Left ventricle myocardium inferior (tissue), 1 donor: ENCODE results near the gene ECHDC3. TPM values are rescaled to one million over a fixed set of nuclear protein-coding genes. Genes with fewer than 3 reads are reported as not detected.
"Not testable (repeated sequence)": the region's sequence is repeated elsewhere in the genome, so short reads cannot be mapped to it uniquely, and the experiment has no call there.

Source experiments
- DNase-seq: peaks from one replicate; pipeline ENCODE4 v3.0.0-alpha.2; 2020
- H3K27ac ChIP-seq: fragments of 200-600 bp; replicated peaks from 2 replicates; pipeline ENCODE4 v1.8.0; 2021
- H3K27me3 ChIP-seq: fragments of 200-600 bp; 2 replicates; pipeline ENCODE4 v1.8.0; 2021; ENCODE audit warnings: low read depth
- H3K36me3 ChIP-seq: fragments of 200-600 bp; 2 replicates; pipeline ENCODE4 v1.8.0; 2021
- H3K4me1 ChIP-seq: fragments of 200-600 bp; 2 replicates; pipeline ENCODE4 v1.8.0; 2021
- H3K4me3 ChIP-seq: fragments of 200-600 bp; 2 replicates; pipeline ENCODE4 v1.8.0; 2021; ENCODE audit warnings: mild to moderate bottlenecking, moderate library complexity
- H3K9me3 ChIP-seq: fragments of 200-600 bp; replicated peaks from 2 replicates; pipeline ENCODE4 v1.8.0; 2021
- CTCF ChIP-seq: fragments of 200-600 bp; IDR thresholded peaks from 2 replicates; pipeline ENCODE4 v1.8.0; 2021; ENCODE audit warnings: antibody characterized with exemption, mild to moderate bottlenecking, borderline replicate concordance
- intact Hi-C: fragments of 100-400 bp; cut with micrococcal nuclease; formaldehyde crosslinking; loops from one replicate; pipeline ENCODE4 v1.11.0; 2022
- total RNA-seq: library from RNA; stranded (reverse); fragmentation: NEBNext Ultra II Directional; extraction: Animal tissue kit (Norgen Biotek cat#: 25700); gene quantifications from one replicate; pipeline ENCODE4 v1.2.1, GENCODE V29; 2021
- donor health status: DM: no; HTN: yes; CAD: no; lungs with severe emphysema.

Gene ECHDC3
- total RNA-seq, 1 donor from 2014 or later, result 88.5 TPM

GRCh38 chr10:11705722-11706121 is 36.5 kb upstream of the ECHDC3 start:
- DNase-seq, result no peak
- intact Hi-C loops, result no loop called here
- no peaks in the 10 kb centered on the region for H3K36me3 ChIP-seq

GRCh38 chr10:11706895-11707567 is 35.2 kb upstream of the ECHDC3 start:
- Histone ChIP-seq H3K4me3 (no peak overlapping the region), H3K36me3 (no peaks in the 10 kb centered on the region), H3K9me3 (no peaks in the 10 kb centered on the region), H3K4me1 (no peaks in the 10 kb centered on the region), H3K27me3 (peaks cover 30% of the 10 kb centered on the region), H3K27ac (no peak overlapping the region)
- DNase-seq, result no peak
- intact Hi-C loops, result no loop called here
- no peak for TF ChIP-seq CTCF

More at GRCh38 chr10:11705722-11706121, 36.5 kb upstream of the ECHDC3 start:
- TF ChIP-seq CTCF, result no peak
- H3K9me3 ChIP-seq, result no peaks in the 10 kb centered on the region
- H3K4me1 ChIP-seq, result no peaks in the 10 kb centered on the region
- H3K27me3 ChIP-seq, result peaks cover 20% of the 10 kb centered on the region
- H3K27ac ChIP-seq, result no peak overlapping the region
- no peak overlapping the region for H3K4me3 ChIP-seq

- intact Hi-C loops, result no loop called here
- Histone ChIP-seq H3K27me3 (peaks cover 35% of the 10 kb centered on the region), H3K4me1 (peaks cover 2% of the 10 kb centered on the region), H3K36me3 (no peaks in the 10 kb centered on the region), H3K4me3 (no peak overlapping the region), H3K9me3 (no peaks in the 10 kb centered on the region), H3K27ac (no peak overlapping the region)
- no peak for DNase-seq
- no peak for TF ChIP-seq CTCF
Measured at GRCh38 chr10:11707624-11708350, 34.4 kb upstream of the ECHDC3 start.

- intact Hi-C loops, H3K9me3 ChIP-seq, H3K4me3 ChIP-seq, H3K27ac ChIP-seq, DNase-seq, H3K4me1 ChIP-seq, H3K36me3 ChIP-seq: not testable (repeated sequence)
- peaks cover 35% of the 10 kb centered on the region for H3K27me3 ChIP-seq
Measured at GRCh38 chr10:11708801-11709200, 33.4 kb upstream of the ECHDC3 start.

- H3K4me1 ChIP-seq, result peaks cover 7% of the 10 kb centered on the region
- H3K27me3 ChIP-seq, result peaks cover 35% of the 10 kb centered on the region
- H3K27ac ChIP-seq, result no peak overlapping the region
- H3K9me3 ChIP-seq, result peaks cover 16% of the 10 kb centered on the region
- no peaks in the 10 kb centered on the region for H3K36me3 ChIP-seq
- no peak for TF ChIP-seq CTCF
- intact Hi-C loops, result no loop called here
- no peak for DNase-seq
- H3K4me3 ChIP-seq, result no peak overlapping the region
Measured at GRCh38 chr10:11712744-11713143, 29.4 kb upstream of the ECHDC3 start.

GRCh38 chr10:11713186-11713743 is 28.9 kb upstream of the ECHDC3 start:
- intact Hi-C loops, result no loop called here
- H3K36me3 ChIP-seq, result no peaks in the 10 kb centered on the region
- no peak for DNase-seq
- H3K4me1 ChIP-seq, result peaks cover 7% of the 10 kb centered on the region
- H3K27me3 ChIP-seq, result peaks cover 32% of the 10 kb centered on the region
- H3K9me3 ChIP-seq, result peaks cover 16% of the 10 kb centered on the region
- H3K27ac ChIP-seq, result no peak overlapping the region
- no peak for TF ChIP-seq CTCF
- no peak overlapping the region for H3K4me3 ChIP-seq
